Fibroblast of lung (primary cell): ENCODE data around the gene TRIM26. TPM values are rescaled to one million over a fixed set of nuclear protein-coding genes. Genes with fewer than 3 reads are reported as not detected.
"Not testable (repeated sequence)": the region's sequence is repeated elsewhere in the genome, so short reads cannot be mapped to it uniquely, and the experiment has no call there.

Source experiments
- DNase-seq, 2 donors: peaks; one replicate each; pipeline versions ENCODE4 v3.0.0 to v3.0.0-alpha.2; 2010; ENCODE audit warnings: low read depth in 2 of 2
- H2AFZ ChIP-seq: 2 replicates; pipeline ENCODE4 v1.5.1; 2012; ENCODE audit warnings: low read length, control low read depth, inconsistent platforms
- H3K27ac ChIP-seq: 2 replicates; pipeline ENCODE4 v1.5.1; 2011; ENCODE audit warnings: low read length, control low read depth; ENCODE audit not compliant: insufficient read depth
- H3K27me3 ChIP-seq: 2 replicates; pipeline ENCODE4 v1.5.1; 2011; ENCODE audit warnings: mild to moderate bottlenecking, low read length; ENCODE audit not compliant: control insufficient read depth, insufficient read depth
- H3K36me3 ChIP-seq: 2 replicates; pipeline ENCODE4 v1.5.1; 2011; ENCODE audit warnings: low read length; ENCODE audit not compliant: control insufficient read depth, insufficient read depth
- H3K4me1 ChIP-seq: 2 replicates; pipeline ENCODE4 v1.5.1; 2011; ENCODE audit warnings: low read length; ENCODE audit not compliant: control insufficient read depth, insufficient read depth; ENCODE audit errors: extremely low read depth
- H3K4me2 ChIP-seq: 2 replicates; pipeline ENCODE4 v1.5.1; 2011; ENCODE audit warnings: low read length, control low read depth; ENCODE audit not compliant: insufficient read depth; ENCODE audit errors: extremely low read depth
- H3K4me3 ChIP-seq, 4 experiments: fragments of 200-600 bp in 1 of 4; sonication (generic) in 1 of 4; replicated peaks in 1 of 4; 2 replicates each; pipeline ENCODE4 v1.5.1; 2011 to 2016; ENCODE audit warnings: low read length in 4 of 4, low read depth in 3 of 4, mild to moderate bottlenecking in 3 of 4, control low read depth in 2 of 4, inconsistent platforms in 1 of 4, mixed read lengths in 1 of 4; ENCODE audit not compliant: insufficient read depth in 1 of 4; ENCODE audit errors: control extremely low read depth in 1 of 4
- H3K79me2 ChIP-seq: 2 replicates; pipeline ENCODE4 v1.5.1; 2012; ENCODE audit warnings: mild to moderate bottlenecking, low read length, inconsistent platforms; ENCODE audit not compliant: control insufficient read depth, insufficient read depth
- H3K9ac ChIP-seq: 2 replicates; pipeline ENCODE4 v1.5.1; 2011; ENCODE audit warnings: mild to moderate bottlenecking, low read length, control low read depth; ENCODE audit not compliant: insufficient read depth
- H3K9me3 ChIP-seq: 2 replicates; pipeline ENCODE4 v1.5.1; 2012; ENCODE audit warnings: low read depth, low read length; ENCODE audit not compliant: control insufficient read depth, insufficient read depth
- H4K20me1 ChIP-seq: 2 replicates; pipeline ENCODE4 v1.5.1; 2011; ENCODE audit warnings: low read length; ENCODE audit not compliant: control insufficient read depth, insufficient read depth; ENCODE audit errors: extremely low read depth
- CTCF ChIP-seq, 2 donors: IDR thresholded peaks in 1 of 2; conservative IDR thresholded peaks in 1 of 2; 1 replicate in 1 of 2; 2 replicates in 1 of 2; pipeline ENCODE4 v1.5.1; 2011 to 2012; ENCODE audit warnings: low read length in 2 of 2, control low read depth in 1 of 2, inconsistent platforms in 1 of 2, low read depth in 1 of 2, mild to moderate bottlenecking in 1 of 2
- EZH2 ChIP-seq: IDR thresholded peaks from 2 replicates; pipeline ENCODE4 v1.5.1; 2012; ENCODE audit warnings: low read length, control low read depth, mild to moderate bottlenecking; ENCODE audit errors: missing control alignments
- polyA plus RNA-seq, 2 donors: library from polyadenylated mRNA; depleted of rRNA in 1 of 2; stranded (reverse) in 1 of 2; unstranded in 1 of 2; fragments of >200 nt; gene quantifications; 2 replicates each; pipeline ENCODE4 v1.2.1, GENCODE V29; 2011 to 2012; ENCODE audit warnings: missing spikeins in 1 of 2
- total RNA-seq: library from RNA; depleted of rRNA; stranded (reverse); fragments of >200 nt; gene quantifications from 2 replicates; pipeline ENCODE4 v1.2.1, GENCODE V29; 2014

Gene TRIM26
- total and polyA plus RNA-seq, 2 donors (not counting 1 experiment from before 2014, with no cell fraction given), result 18.8 to 22.5 TPM

DNA sequence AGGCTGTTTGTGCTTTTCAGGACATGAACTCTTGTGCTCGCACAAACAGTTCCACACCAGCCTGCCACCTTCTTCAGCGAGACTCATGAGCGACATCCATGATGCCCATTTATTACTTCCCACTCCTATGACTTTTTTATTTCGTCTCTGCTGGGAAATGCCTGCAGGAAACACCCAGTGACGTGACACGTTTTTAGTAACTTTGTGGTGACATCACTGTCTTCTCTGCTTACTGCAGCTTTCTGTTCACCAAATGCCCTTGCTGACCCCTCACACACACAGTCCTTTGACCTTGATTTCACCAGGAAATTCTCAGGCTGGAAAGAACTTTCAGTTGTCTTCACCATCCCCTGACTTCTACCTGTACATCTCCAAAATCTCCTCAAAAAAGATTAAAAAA, 68.4 kb downstream of the TRIM26 start:
- Histone ChIP-seq H3K9ac (no peak overlapping the region), H3K79me2 (no peaks in the 10 kb centered on the region), H3K9me3 (no peaks in the 10 kb centered on the region), H2AFZ (no peak overlapping the region), H4K20me1 (no peaks in the 10 kb centered on the region), H3K4me1 (no peaks in the 10 kb centered on the region), H3K4me3 (no peak overlapping the region), H3K27me3 (peaks cover 17% of the 10 kb centered on the region), H3K27ac (no peak overlapping the region), H3K36me3 (no peaks in the 10 kb centered on the region), H3K4me2 (no peak overlapping the region)
- DNase-seq, result no peak
- no peak for TF ChIP-seq CTCF (conservative IDR thresholded peaks at IDR 0.05 in 1 of 2, IDR thresholded peaks at IDR 0.05 in 1 of 2; ENCODE audit: low read depth in 1 of 2, low read length in 2 of 2)

DNA sequence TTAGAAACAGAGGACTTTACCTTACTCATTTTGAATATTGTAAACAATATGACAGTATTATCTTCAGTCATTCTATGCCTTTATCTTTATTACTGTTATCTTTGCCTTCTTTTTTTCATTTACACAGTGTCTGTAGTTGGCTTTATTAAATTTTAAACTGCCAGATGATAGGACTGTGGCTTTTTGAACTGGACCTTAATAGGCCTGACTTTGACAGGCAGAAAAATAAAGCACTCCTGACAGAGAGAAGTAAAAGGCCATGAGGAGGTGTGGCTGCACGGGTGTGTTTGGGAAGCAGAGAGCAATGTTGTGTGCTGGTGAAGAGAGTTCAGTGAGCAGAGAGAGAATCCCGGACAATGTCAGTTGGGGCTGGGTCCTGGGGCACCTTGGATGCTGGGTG, 69.4 kb downstream of the TRIM26 start:
- no peaks in the 10 kb centered on the region for H3K9me3 ChIP-seq
- no peaks in the 10 kb centered on the region for H3K36me3 ChIP-seq
- H3K4me3 ChIP-seq, result no peak overlapping the region
- TF ChIP-seq CTCF (conservative IDR thresholded peaks at IDR 0.05 in 1 of 2, IDR thresholded peaks at IDR 0.05 in 1 of 2; ENCODE audit: low read depth in 1 of 2, low read length in 2 of 2), result no peak
- TF ChIP-seq EZH2, result no peak
- no peaks in the 10 kb centered on the region for H3K4me1 ChIP-seq
- no peak overlapping the region for H3K4me2 ChIP-seq
- H3K27ac ChIP-seq, result no peak overlapping the region
- peaks cover 17% of the 10 kb centered on the region for H3K27me3 ChIP-seq
- H3K9ac ChIP-seq, result no peak overlapping the region
- H3K79me2 ChIP-seq, result no peaks in the 10 kb centered on the region
- DNase-seq, result no peak
- H2AFZ ChIP-seq, result no peak overlapping the region
- no peaks in the 10 kb centered on the region for H4K20me1 ChIP-seq

GRCh38 chr6:30142665-30143064, 70.5 kb downstream of the TRIM26 start:
- no peak for DNase-seq
- no peaks in the 10 kb centered on the region for H3K79me2 ChIP-seq
- H3K4me1 ChIP-seq, result no peaks in the 10 kb centered on the region
- H3K27ac ChIP-seq, result no peak overlapping the region
- peaks cover 15% of the 10 kb centered on the region for H3K27me3 ChIP-seq
- H2AFZ ChIP-seq, result no peak overlapping the region
- H3K4me3 ChIP-seq, result no peak overlapping the region
- TF ChIP-seq EZH2 (no peak), CTCF (conservative IDR thresholded peaks at IDR 0.05 in 1 of 2, IDR thresholded peaks at IDR 0.05 in 1 of 2; ENCODE audit: low read depth in 1 of 2, low read length in 2 of 2) (no peak)
- H4K20me1 ChIP-seq, result no peaks in the 10 kb centered on the region
- H3K9me3 ChIP-seq, result no peaks in the 10 kb centered on the region
- H3K4me2 ChIP-seq, result no peak overlapping the region
- no peak overlapping the region for H3K9ac ChIP-seq
- H3K36me3 ChIP-seq, result no peaks in the 10 kb centered on the region

DNA sequence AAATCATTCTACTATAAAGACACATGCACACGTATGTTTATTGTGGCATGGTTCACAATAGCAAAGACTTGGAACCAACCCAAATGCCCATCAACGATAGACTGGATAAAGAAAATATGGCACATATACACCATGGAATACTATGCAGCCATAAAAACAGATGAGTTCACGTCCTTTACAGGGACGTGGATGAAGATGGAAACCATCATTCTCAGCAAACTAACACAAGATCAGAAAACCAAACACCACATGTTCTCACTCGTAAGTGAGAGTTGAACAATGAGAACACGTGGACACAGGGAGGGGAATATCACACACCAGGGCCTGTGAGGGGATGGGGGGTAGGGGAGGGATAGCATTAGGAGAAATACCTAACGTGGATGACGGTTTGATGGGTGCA, 73.0 kb downstream of the TRIM26 start:
- H3K9me3 ChIP-seq, H3K79me2 ChIP-seq, H3K4me1 ChIP-seq, H3K4me2 ChIP-seq, H3K9ac ChIP-seq, H2AFZ ChIP-seq, H4K20me1 ChIP-seq, DNase-seq, H3K27ac ChIP-seq, H3K36me3 ChIP-seq, H3K4me3 ChIP-seq: not testable (repeated sequence)
- peaks cover 20% of the 10 kb centered on the region for H3K27me3 ChIP-seq
